MCF 10A (cell line): ENCODE results near the gene PDGFRA. TPM values are rescaled to one million over a fixed set of nuclear protein-coding genes. Genes with fewer than 3 reads are reported as not detected.

Experiments
- BruUV-seq: library from RNA; stranded (reverse); fragments of 400-500 nt; replicated peaks from 2 replicates; lab custom pipeline; 2021; lab: Mats Ljungman, UMichigan
- CTCF ChIA-PET: fragments of 300-600 bp; sonication (Branson Sonifier 250); formaldehyde crosslinking; extraction: SDS; loops from one replicate; lab custom pipeline; 2021; ENCODE audit warnings: antibody characterized with exemption, inconsistent platforms; lab: Yijun Ruan, JAX
- POLR2A ChIA-PET: fragments of 300-600, 350-650 bp; sonication (Branson Sonifier 250); formaldehyde crosslinking; extraction: SDS; loops from one replicate; lab custom pipeline; 2020; ENCODE audit warnings: antibody characterized with exemption, inconsistent platforms; lab: Yijun Ruan, JAX
- DNase-seq: peaks from one replicate; pipeline ENCODE4 v3.0.0-alpha.2; 2018; ENCODE audit not compliant: unreplicated experiment
- H3K27ac Mint-ChIP-seq: one replicate; pipeline ENCODE4 v1.8.0; 2022; ENCODE audit warnings: mild to moderate bottlenecking, low read depth, mixed read lengths; ENCODE audit not compliant: unreplicated experiment
- H3K27me3 Mint-ChIP-seq: one replicate; pipeline ENCODE4 v1.8.0; 2022; ENCODE audit warnings: mixed read lengths; ENCODE audit not compliant: insufficient read depth, unreplicated experiment
- H3K36me3 Mint-ChIP-seq: one replicate; pipeline ENCODE4 v1.8.0; 2022; ENCODE audit warnings: mild to moderate bottlenecking, moderate library complexity, mixed read lengths; ENCODE audit not compliant: insufficient read depth, unreplicated experiment
- H3K4me1 Mint-ChIP-seq: one replicate; pipeline ENCODE4 v1.8.0; 2022; ENCODE audit warnings: mixed read lengths; ENCODE audit not compliant: insufficient read depth, unreplicated experiment
- H3K4me3 Mint-ChIP-seq: one replicate; pipeline ENCODE4 v1.8.0; 2022; ENCODE audit warnings: mild to moderate bottlenecking, moderate library complexity, mixed read lengths; ENCODE audit not compliant: unreplicated experiment
- H3K9me3 Mint-ChIP-seq: one replicate; pipeline ENCODE4 v1.8.0; 2022; ENCODE audit warnings: mixed read lengths; ENCODE audit not compliant: unreplicated experiment
- intact Hi-C: fragments of 100-400 bp; cut with micrococcal nuclease; formaldehyde crosslinking; loops from 2 replicates; pipeline ENCODE4 v1.14.1; 2022
- total RNA-seq: library from RNA; stranded (reverse); gene quantifications from 2 replicates; pipeline ENCODE4 v1.2.3, GENCODE V29; 2022
- TF ChIP-seq, protein P1 (sequence below): fragments of 200-600 bp; IDR thresholded peaks from one replicate; pipeline ENCODE4 v1.8.0; 2022; ENCODE audit warnings: antibody characterized with exemption, mild to moderate bottlenecking; ENCODE audit not compliant: unreplicated experiment

The PDGFRA gene
- total RNA-seq, 1 experiment from 2014 or later: not detected

DNA sequence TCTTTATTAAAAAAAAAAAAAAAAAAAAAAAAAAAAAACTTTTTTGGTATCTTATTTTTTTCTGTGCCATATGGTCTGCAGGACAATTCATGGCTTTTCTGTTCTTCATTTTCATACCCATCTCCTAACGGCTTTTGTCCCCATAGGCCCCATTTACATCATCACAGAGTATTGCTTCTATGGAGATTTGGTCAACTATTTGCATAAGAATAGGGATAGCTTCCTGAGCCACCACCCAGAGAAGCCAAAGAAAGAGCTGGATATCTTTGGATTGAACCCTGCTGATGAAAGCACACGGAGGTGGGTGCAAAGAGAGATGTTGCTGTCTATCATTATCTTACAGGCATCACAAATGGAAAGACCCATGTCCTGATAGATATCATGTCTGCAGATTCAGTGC lies 49.1 kb downstream of the PDGFRA start:
- H3K27me3 Mint-ChIP-seq: no peaks in the 10 kb centered on the region
- H3K4me3 Mint-ChIP-seq: no peak overlapping the region
- BruUV-seq: no TSS peak
- H3K9me3 Mint-ChIP-seq: no peaks in the 10 kb centered on the region
- POLR2A ChIA-PET: interaction anchor here (0.6 to 1.1 kb wide), 4 partner anchors 27 to 1692 kb away, joined by 3 read pairs; no protein-coding TSS in a partner anchor
- intact Hi-C loops: no loop called here
- CTCF ChIA-PET: interaction anchor here (0.6 to 1.8 kb wide), 3 partner anchors 40 to 334 kb away, joined by 3 to 7 read pairs (median 3); no protein-coding TSS in a partner anchor
- DNase-seq: no peak
- H3K36me3 Mint-ChIP-seq: peaks cover 4% of the 10 kb centered on the region
- TF ChIP-seq, protein P1, sequence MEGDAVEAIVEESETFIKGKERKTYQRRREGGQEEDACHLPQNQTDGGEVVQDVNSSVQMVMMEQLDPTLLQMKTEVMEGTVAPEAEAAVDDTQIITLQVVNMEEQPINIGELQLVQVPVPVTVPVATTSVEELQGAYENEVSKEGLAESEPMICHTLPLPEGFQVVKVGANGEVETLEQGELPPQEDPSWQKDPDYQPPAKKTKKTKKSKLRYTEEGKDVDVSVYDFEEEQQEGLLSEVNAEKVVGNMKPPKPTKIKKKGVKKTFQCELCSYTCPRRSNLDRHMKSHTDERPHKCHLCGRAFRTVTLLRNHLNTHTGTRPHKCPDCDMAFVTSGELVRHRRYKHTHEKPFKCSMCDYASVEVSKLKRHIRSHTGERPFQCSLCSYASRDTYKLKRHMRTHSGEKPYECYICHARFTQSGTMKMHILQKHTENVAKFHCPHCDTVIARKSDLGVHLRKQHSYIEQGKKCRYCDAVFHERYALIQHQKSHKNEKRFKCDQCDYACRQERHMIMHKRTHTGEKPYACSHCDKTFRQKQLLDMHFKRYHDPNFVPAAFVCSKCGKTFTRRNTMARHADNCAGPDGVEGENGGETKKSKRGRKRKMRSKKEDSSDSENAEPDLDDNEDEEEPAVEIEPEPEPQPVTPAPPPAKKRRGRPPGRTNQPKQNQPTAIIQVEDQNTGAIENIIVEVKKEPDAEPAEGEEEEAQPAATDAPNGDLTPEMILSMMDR: no peak
- peaks cover 25% of the 10 kb centered on the region for H3K4me1 Mint-ChIP-seq
- H3K27ac Mint-ChIP-seq: no peak overlapping the region

DNA sequence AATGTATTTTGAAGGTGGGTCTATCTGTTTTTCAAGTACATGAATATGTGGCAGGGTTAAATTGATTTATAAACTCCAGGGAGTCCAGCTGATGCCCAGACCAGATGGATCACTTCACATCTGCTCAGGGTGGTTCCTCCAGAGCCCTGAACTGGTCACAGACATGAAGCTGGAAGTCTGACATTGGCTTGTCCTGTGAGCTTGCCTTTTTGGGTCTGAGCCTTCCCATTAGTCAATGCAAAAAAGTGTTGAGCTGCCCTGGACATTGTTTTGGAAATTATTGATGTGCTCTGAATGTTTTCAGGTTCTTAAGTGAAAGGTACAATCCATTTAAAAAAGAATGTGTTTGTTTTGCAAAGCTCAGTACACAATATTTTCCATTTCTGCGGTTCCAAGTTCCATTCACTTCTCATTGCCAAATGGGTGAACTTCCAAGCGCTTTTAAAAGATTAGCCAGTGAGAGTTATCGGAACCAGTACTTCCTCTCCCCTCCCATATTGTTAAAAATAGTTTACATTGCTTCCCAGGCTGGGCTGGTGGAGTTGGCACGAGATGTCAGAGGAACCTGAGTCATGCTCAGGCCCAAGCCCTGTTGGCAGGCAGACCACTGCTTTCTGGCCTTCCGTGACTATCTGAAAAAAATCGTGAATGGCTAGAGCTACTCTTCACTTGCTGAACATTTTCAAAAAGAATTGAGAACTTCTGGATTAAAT lies 52.1 kb downstream of the PDGFRA start:
- peak; percentile 91 for DNase-seq
- Mint-ChIP-seq H3K27ac (peak overlapping the region; percentile 85), H3K36me3 (peaks cover 4% of the 10 kb centered on the region), H3K4me3 (peak overlapping the region; percentile 43), H3K27me3 (no peaks in the 10 kb centered on the region), H3K4me1 (peaks cover 25% of the 10 kb centered on the region), H3K9me3 (peaks cover 9% of the 10 kb centered on the region)
- ChIA-PET POLR2A (interaction anchor here (0.7 to 1.2 kb wide), 3 partner anchors 30 to 903 kb away, joined by 3 read pairs; no protein-coding TSS in a partner anchor), CTCF (interaction anchor here (0.6 to 1.2 kb wide), 4 partner anchors 38 to 849 kb away, joined by 3 to 7 read pairs (median 4); no protein-coding TSS in a partner anchor)
- intact Hi-C loops: no loop called here
- BruUV-seq: no TSS peak
- TF ChIP-seq, protein P1: no peak

DNA sequence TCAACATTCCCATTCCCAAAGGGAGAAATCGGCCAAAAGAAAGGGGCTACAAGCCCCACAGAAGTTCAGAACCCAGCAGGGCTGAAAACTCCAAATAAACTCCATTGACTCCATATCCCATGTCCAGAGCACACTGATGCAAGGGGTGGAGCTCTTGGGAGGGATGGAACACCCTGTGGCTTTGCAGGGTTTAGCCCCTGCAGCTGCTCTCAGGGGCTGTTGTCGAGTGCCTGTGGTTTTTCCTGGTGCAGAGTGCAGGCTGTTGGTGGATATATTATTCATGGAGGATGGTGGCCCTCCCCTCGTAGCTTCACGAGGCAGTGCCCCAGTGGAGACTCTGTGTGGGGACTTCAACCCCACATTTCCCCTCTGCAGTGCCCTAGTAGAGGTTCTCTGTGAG lies 53.7 kb downstream of the PDGFRA start:
- no peak for DNase-seq
- peaks cover 9% of the 10 kb centered on the region for H3K9me3 Mint-ChIP-seq
- H3K27ac Mint-ChIP-seq: peak overlapping the region; percentile 85
- peaks cover 16% of the 10 kb centered on the region for H3K4me1 Mint-ChIP-seq
- TF ChIP-seq, protein P1: no peak
- no peaks in the 10 kb centered on the region for H3K36me3 Mint-ChIP-seq
- ChIA-PET POLR2A (no interaction called here), CTCF (interaction anchor here (0.5 to 0.6 kb wide), 4 partner anchors 35 to 1551 kb away, joined by 3 read pairs; no protein-coding TSS in a partner anchor)
- H3K4me3 Mint-ChIP-seq: no peak overlapping the region
- no peaks in the 10 kb centered on the region for H3K27me3 Mint-ChIP-seq
- intact Hi-C loops: no loop called here
- BruUV-seq: no TSS peak

DNA sequence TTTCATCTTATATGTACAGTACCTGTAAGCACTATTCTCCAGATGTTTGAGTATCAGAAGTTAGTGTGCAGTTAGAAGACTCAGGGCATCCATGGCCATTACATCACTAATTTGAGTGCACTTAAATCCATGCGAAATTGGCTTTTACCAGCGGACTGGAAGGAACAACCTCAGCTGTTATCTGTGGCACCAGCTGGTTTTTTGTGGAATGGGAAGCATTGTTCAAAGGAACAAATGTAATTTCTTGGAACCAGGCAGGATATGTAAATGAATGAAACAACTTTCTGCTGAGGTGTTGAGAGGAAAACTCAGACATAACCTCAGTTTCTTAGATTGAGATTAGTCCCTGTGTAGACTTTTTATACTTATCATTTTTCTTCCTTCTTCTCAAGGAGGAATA lies 60.2 kb downstream of the PDGFRA start:
- Mint-ChIP-seq H3K9me3 (peaks cover 4% of the 10 kb centered on the region), H3K27me3 (no peaks in the 10 kb centered on the region), H3K36me3 (no peaks in the 10 kb centered on the region), H3K4me1 (no peaks in the 10 kb centered on the region), H3K27ac (no peak overlapping the region), H3K4me3 (no peak overlapping the region)
- BruUV-seq: no TSS peak
- POLR2A ChIA-PET: no interaction called here
- TF ChIP-seq, protein P1: no peak
- CTCF ChIA-PET: no interaction called here
- intact Hi-C loops: no loop called here
- no peak for DNase-seq
